CD4-positive, alpha-beta T cell treated with Interleukin-12 subunit alpha and Interleukin-12 subunit beta, for 1 hour (primary cell): Measurements from ENCODE around the gene CHD1.

ENCODE experiments used
- DNase-seq: peaks from one replicate; pipeline ENCODE4 v3.0.0-alpha.2; 2020

Gene CHD1

DNA sequence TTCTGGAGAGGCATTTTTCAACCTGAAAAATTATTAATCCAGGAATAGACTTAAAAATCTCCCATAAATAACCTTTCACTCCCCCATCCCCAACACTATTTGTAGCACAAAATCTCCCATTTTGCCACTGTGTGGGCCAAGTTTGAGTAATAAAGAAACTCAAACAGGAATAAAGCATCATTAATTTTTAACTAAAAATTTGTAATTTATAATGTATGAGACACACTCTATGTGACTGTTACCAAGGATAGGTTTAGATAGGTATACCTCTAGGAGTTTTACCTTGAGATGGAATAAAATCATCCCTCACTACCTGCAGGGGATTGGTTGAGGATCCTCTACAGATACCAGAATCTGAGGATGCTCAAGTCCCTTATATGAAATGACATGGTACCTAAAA lies 30.1 kb downstream of the CHD1 start:
- no peak for DNase-seq

DNA sequence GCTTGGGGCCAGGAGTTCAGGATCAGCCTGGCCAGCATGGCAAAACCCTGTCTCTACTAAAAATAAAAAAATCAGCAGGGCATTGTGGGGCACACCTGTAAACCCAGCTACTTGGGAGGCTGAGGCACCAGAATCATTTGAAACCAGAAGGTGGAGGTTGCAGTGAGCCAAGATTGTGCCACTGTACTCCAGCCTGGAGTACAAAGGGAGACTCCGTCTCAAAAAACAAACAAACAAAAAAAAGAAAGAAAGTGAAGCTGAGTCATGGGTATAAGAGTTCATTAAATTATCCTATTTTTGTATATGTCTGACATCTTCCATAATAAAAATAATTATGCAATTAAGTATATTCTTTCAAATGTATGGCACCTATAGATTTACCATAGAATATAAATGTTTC lies 37.2 kb downstream of the CHD1 start:
- DNase-seq = no peak

GRCh38 chr5:98880598-98880997 lies 48.2 kb downstream of the CHD1 start:
- DNase-seq = no peak

- DNase-seq = no peak
Observed at GRCh38 chr5:98880151-98880550, 48.7 kb downstream of the CHD1 start.

DNA sequence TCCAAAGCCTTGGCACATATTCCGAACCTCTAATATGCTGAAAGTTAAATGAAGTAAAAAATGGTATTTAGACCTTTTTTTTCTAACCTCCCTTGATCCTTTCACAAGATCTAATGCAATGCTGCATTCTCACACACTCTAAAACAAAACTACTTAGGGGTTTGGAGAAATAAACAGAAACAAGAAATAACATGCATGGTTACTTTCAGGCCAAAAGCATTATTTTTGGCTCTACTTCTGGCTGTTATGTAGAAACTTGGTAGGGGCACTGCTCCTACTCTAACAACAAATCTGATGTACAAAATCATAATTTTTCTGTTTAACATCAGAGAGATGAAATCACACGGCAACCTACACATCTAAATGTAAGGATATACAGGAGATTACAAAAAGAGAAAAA lies 51.2 kb downstream of the CHD1 start:
- no peak for DNase-seq

- no peak for DNase-seq
Observed at GRCh38 chr5:98872674-98873073, 56.1 kb downstream of the CHD1 start.

- DNase-seq = no peak
Observed at GRCh38 chr5:98865690-98866089, 63.1 kb downstream of the CHD1 start.

DNA sequence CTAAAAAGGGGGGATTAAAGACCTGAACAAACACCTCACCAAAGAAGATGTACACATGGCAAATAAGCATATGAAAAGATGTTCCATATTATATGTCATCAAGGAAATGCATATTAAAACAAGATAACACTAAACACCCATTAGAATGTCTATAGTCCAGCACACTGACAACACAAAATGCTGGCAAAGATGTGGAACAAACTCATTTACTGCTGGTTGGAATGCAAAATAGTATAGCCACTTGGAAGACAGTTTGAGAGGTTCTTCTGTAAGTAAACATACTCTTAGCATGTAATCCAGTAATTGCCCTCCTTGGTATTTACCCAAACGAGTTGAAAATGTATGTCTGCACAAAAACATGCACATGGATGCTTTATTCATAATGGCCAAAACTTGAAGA lies 81.8 kb downstream of the CHD1 start:
- no peak for DNase-seq

- DNase-seq = no peak
Observed at GRCh38 chr5:98846520-98846919, 82.3 kb downstream of the CHD1 start.

- DNase-seq = no peak
Observed at GRCh38 chr5:98845878-98846277, 82.9 kb downstream of the CHD1 start.

DNA sequence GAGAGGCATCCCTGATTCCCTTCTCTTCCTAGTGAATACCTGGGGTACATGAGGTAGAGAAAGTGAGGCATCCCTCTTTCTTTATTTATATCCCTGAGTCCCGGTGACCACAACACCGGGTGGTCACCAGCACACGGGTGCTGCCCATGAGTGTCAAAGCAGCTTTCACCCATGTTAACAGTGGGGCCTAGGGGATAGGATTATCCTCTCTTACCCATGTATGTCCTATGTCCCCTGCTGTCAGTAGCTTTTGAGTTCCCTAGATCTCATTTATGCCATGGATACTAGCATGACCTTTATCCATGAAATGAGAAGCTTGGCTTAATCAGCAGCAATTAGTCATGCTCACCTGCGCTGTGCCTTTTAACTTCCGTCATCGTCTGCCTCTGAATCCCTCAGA lies 83.9 kb downstream of the CHD1 start:
- DNase-seq = no peak

GRCh38 chr5:98843481-98843880 lies 85.3 kb downstream of the CHD1 start:
- DNase-seq = no peak

- DNase-seq = no peak
Observed at GRCh38 chr5:98840946-98841345, 87.9 kb downstream of the CHD1 start.

DNA sequence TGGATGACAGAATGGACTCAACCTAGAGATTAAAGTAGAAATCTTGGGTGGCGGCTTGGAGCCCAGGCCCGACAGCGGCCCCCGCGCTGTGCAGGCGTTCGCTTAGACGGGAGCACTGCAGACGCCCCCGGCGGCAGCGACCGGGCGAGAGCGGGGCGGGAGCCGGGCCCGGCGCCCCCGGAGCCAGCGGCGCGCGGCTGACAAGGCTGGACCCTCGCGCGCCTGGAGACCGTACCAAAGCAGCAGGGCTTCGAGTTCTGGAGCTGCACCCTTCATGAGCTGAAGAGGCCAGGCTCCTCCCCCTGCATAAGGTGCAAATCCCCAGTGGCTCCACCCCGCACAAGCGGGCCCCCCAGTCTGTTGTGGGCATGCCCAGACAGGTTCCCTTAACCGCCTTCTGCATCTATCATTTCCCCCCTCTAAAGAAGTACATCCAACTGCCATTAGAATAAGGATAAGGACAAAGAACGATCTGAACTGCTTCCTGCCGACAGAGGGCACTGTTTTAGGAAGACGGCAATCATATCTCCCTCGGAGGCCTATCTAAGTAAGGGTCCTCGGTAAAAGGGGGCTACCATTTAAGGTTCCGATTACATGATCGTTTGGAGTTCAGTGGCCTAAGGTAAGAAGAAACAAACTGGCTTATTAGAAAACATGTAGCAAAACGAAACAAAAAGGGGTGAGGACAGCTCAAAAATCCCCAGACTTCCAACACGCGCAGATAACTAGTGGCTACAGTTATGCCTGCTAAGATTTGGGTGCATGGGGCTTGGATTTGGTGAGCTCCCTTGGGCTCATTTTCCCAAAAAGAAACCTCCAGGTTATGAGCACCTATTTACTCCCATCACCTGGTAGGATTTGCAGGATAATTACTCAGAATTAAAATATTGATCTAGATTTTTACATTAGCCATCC lies 89.1 kb downstream of the CHD1 start:
- peak; percentile 4 for DNase-seq

GRCh38 chr5:98836175-98836574 lies 92.6 kb downstream of the CHD1 start:
- no peak for DNase-seq

DNA sequence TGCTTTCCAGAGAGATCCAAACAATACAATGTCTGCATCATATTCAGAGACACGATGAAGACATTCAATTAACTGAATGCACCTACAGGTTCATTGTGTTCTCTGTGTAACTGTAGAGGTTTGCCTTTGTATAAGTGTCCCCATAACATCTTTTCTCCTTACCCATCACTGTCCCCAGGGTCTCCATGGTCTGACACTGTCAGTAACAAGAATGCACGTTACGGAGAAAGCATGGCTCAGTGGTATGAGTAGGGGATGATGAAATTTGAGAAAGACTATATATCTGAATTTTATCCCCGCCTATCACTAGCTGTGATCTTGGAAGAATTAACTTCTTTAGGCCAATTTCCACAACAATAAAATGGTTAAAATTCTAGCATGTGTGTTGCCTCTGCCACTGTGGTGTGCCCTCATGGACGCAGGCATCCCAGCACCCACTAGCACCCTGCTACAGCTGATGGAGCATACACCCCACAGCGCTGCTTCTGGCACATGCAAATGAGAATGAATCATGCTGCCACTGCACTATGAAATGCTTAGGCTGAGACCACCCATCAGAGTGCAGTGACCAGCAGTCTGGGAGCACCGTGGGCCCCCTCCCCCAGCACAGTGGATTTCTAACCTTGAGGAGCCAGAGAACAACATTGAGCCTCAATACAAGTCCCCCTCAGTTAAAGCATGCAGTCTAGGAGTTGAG lies 101.1 kb downstream of the CHD1 start:
- no peak for DNase-seq

DNA sequence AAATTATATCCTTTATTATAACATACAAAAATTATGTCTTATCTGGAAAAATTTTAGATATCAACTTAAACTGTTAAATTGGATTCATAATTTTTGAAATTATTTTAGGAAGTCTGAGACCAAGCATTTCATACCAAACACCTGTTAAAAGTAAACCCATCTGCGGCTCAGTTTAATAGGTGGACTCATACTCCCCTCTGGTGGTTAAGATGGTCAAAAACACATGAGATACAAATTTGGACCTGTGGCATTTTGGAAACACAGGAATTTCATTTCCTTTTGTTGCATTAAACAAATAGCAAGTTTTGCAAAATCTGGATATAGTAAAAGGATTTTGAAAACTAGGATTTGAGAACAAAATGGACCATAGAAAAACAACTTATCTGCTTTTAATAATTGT lies 101.6 kb downstream of the CHD1 start:
- peak; percentile 23 for DNase-seq

- DNase-seq = no peak
Observed at GRCh38 chr5:98825582-98826375, 103.0 kb downstream of the CHD1 start.

DNA sequence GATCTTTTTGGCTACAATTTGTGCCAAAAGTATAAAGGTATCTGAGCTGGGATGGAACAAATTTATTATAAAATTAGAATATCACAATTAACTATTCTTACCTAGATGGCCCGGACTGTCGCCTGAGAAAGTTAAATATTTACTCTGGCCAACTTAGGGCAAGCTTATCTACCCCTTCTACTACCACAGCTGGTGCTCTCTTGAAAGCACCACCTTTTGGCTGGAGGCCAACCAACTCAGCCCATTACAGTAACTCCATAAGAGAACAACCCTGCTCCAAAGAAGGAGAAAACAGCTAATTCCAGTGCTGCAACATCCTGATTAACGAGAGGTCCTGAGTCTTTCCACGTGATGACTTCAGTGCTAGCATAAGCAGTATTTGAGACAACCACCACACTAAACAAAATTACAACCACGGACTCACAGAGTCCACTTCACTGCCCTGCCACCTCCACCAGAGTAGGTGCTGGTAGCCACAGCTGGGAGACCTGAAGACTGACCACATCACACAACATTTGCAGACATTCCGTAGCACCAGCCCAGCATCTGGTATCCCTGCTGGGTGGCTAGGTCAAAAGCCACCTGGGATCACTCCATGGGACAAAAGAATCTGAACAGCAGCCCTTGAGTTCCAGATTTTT lies 112.1 kb downstream of the CHD1 start:
- DNase-seq = no peak

- DNase-seq = no peak
Observed at GRCh38 chr5:98813755-98814154, 115.1 kb downstream of the CHD1 start.

DNA sequence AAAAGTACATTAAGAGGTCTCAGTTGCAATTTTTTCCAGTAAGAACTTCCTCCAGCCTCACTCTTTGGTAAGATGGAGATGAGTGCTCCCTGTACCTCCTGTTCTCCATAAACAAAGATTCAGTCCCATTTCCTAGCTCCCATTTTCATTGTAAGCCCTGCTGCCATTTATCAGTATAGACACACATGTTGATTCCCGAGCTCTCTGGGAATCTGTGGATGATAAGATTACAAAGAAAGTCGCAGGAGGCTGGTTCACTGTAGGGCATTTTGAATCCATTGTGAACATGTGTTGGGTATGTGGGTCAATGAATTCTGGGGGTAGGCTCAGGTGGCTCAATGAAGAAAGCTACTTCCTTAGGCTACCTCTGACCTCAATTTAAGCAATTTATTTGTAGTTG lies 118.6 kb downstream of the CHD1 start:
- no peak for DNase-seq

GRCh38 chr5:98807806-98808205 lies 121.0 kb downstream of the CHD1 start:
- DNase-seq = no peak

DNA sequence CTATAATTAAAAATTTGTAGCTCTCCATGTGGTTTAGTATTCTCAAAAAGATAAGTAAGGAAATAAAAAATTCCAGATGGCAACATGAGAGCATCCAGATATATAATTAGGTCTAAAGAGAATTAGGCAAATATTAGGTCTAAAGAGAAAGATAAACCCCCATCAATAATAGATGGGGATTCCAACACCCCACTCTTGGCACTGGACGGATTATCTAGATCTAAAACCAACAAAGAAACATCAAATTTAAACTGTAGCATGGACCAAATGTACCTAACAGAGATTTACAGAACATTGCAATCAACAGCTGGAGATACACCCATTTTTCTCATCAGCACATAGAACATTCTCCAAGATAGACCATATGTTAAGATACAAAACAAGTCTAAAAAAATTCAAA lies 123.7 kb downstream of the CHD1 start:
- DNase-seq = no peak
